Parathyroid adenoma (tissue), 2 donors: ENCODE measurements around the gene MAP2K5.

Experiments
- H2AFZ ChIP-seq: fragments of 300-600 bp; sonication (generic); one replicate; pipeline ENCODE4 v1.7.0; 2017; ENCODE audit warnings: antibody characterized with exemption, mild to moderate bottlenecking
- H3K27ac ChIP-seq: fragments of 300-600 bp; sonication (generic); one replicate; pipeline ENCODE4 v1.7.0; 2017
- H3K27me3 ChIP-seq: fragments of 300-600 bp; sonication (generic); one replicate; pipeline ENCODE4 v1.7.0; 2017; ENCODE audit warnings: low read length; ENCODE audit not compliant: control insufficient read depth, insufficient read depth
- H3K36me3 ChIP-seq: fragments of 300-600 bp; sonication (generic); one replicate; pipeline ENCODE4 v1.7.0; 2017; ENCODE audit warnings: low read length; ENCODE audit not compliant: control insufficient read depth, insufficient read depth
- H3K4me1 ChIP-seq: fragments of 300-600 bp; sonication (generic); one replicate; pipeline ENCODE4 v1.7.0; 2017; ENCODE audit warnings: control low read depth
- H3K4me2 ChIP-seq: fragments of 300-600 bp; sonication (generic); one replicate; pipeline ENCODE4 v1.7.0; 2017; ENCODE audit warnings: low read length
- H3K4me3 ChIP-seq: fragments of 300-600 bp; sonication (generic); one replicate; pipeline ENCODE4 v1.7.0; 2017; ENCODE audit warnings: low read depth, low read length
- H3K79me2 ChIP-seq: fragments of 300-600 bp; sonication (generic); one replicate; pipeline ENCODE4 v1.7.0; 2017; ENCODE audit warnings: control low read depth
- H3K9ac ChIP-seq: fragments of 300-600 bp; sonication (generic); one replicate; pipeline ENCODE4 v1.7.0; 2017; ENCODE audit warnings: mild to moderate bottlenecking
- H3K9me3 ChIP-seq: fragments of 300-600 bp; sonication (generic); one replicate; pipeline ENCODE4 v1.7.0; 2017; ENCODE audit warnings: low read length; ENCODE audit not compliant: control insufficient read depth
- TF ChIP-seq, protein P1 (sequence below): fragments of 300-600 bp; sonication (generic); IDR thresholded peaks from one replicate; pipeline ENCODE4 v1.7.0; 2017; ENCODE audit warnings: antibody characterized with exemption, mild to moderate bottlenecking
- donor health status: primary hyperparathyroidism.

The MAP2K5 gene

DNA sequence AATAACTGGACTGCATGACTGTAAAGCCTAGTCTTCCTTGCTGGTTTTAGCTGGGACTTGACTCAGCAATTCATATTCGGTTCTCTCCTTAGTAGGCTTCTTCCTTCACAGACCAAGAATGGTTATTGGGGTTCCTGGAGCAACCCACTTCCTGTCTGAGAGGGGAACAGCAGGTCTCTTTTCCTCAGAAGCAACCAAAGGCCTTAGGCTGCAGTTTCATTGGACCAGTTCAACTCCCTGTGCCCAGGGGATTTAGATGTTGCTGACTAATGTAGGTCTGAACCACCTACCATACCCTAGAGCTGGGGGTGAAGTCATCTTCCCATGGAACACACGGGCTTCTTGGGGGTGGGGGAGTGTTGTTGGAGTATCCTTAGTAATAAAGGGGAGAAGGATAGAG is 198.8 kb downstream of the MAP2K5 start:
- Histone ChIP-seq H3K27ac (no peak overlapping the region), H3K4me1 (no peaks in the 10 kb centered on the region), H3K9ac (no peak overlapping the region), H3K9me3 (no peaks in the 10 kb centered on the region), H3K4me3 (no peak overlapping the region), H3K79me2 (no peaks in the 10 kb centered on the region), H3K27me3 (no peaks in the 10 kb centered on the region), H2AFZ (no peak overlapping the region), H3K4me2 (no peak overlapping the region), H3K36me3 (no peaks in the 10 kb centered on the region)
- TF ChIP-seq, protein P1, sequence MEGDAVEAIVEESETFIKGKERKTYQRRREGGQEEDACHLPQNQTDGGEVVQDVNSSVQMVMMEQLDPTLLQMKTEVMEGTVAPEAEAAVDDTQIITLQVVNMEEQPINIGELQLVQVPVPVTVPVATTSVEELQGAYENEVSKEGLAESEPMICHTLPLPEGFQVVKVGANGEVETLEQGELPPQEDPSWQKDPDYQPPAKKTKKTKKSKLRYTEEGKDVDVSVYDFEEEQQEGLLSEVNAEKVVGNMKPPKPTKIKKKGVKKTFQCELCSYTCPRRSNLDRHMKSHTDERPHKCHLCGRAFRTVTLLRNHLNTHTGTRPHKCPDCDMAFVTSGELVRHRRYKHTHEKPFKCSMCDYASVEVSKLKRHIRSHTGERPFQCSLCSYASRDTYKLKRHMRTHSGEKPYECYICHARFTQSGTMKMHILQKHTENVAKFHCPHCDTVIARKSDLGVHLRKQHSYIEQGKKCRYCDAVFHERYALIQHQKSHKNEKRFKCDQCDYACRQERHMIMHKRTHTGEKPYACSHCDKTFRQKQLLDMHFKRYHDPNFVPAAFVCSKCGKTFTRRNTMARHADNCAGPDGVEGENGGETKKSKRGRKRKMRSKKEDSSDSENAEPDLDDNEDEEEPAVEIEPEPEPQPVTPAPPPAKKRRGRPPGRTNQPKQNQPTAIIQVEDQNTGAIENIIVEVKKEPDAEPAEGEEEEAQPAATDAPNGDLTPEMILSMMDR, result no peak

DNA sequence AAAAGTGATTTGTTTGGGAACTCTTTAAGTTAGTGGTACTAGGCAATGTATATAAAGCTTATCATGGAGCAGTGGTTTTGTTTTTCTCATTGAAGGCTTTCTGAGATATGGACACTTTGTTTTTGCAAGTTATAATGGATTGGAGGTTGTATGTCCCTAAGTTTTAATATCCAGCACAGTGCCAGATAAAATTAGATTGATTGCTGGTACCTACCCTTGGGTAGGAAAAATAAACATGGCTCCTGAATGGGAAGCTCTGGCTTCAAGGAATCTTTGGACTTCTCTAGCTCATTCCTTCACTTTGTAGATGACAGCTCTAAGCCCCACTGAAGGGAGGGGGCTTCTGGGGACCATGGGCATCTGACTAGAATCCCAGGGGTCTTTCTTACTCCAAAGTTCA is 201.1 kb downstream of the MAP2K5 start:
- Histone ChIP-seq H3K27me3 (no peaks in the 10 kb centered on the region), H3K9ac (no peak overlapping the region), H3K9me3 (no peaks in the 10 kb centered on the region), H3K4me1 (no peaks in the 10 kb centered on the region), H2AFZ (no peak overlapping the region), H3K27ac (no peak overlapping the region), H3K36me3 (no peaks in the 10 kb centered on the region), H3K4me2 (no peak overlapping the region), H3K4me3 (no peak overlapping the region), H3K79me2 (no peaks in the 10 kb centered on the region)
- TF ChIP-seq, protein P1, result no peak

DNA sequence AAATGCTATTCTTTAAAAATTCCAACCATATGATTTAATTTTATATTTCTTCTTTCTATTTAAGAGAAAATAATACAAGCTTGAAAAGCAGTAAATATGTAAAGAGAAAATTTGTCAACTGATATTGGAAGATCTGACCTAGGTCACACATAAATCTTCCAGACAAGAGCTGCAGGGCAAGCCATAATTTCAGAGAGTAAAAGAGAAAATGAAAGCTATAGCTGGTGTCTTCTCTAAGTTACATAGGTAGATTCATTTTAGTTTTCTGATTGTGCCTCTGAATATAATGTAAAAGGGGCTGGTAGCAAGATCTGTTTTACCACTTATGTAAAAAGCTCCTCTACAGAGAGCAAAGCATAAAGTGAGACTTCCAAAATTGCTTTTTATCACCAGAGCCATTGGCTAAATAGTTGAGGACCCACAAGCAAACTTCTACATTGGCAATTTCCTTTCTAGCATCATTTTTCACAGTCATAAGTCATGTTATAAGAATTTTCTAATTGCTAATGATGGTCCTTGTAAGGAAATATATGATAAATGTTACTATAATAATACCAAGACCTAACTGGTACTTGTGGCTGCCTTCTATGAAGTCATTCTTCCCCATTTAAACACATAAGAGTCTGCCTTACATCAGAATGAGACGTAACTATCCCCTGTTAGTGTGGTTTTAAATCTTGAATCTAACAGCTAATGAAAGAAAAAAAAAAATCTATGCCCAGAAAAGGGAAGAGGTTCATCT is 202.0 kb downstream of the MAP2K5 start:
- no peaks in the 10 kb centered on the region for H3K27me3 ChIP-seq
- TF ChIP-seq, protein P1, result no peak

DNA sequence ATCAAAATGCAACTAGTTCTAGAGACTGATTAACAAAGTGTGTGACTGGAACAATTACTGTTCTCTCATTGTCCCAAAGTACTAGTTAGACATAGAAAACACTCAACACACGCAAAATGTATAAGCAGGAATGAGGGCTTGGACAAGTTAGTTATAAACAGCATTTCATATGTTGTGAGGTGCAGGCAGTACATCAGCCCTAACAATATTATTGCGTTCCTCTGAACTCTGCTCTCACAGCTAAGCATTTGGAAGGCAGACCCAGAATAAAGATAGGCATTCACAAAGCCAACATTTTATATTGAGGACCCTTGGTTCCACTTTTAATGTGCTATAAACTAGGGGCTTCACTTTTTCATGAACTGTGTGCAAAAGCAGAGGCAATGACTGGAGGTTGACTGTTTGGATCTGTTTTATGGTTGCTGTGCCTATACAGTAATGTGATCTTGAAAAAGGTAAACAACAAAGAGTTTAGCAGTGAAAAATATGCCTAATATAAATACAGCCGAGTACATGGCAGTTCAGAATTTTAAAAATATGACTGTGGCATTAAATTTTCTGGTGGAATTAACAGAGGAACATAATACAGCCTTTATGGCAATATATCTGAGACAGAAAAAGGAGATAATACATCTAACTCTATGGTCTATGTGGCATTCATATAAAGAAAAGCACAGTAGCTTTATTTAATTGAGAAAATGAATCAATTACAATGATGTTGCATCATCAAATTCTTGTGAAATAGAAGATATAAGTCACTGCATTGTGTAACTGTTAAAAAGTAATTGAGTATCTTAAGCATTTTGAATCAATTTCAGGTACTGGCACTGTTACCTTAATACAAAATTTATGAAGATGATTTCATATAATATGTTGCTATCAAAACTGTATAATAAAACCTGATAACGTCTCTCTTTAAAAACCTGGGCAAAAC is 202.8 kb downstream of the MAP2K5 start:
- Histone ChIP-seq H3K36me3 (no peaks in the 10 kb centered on the region), H3K27ac (no peak overlapping the region), H3K27me3 (no peaks in the 10 kb centered on the region), H3K4me3 (no peak overlapping the region), H3K4me1 (no peaks in the 10 kb centered on the region), H3K79me2 (no peaks in the 10 kb centered on the region), H2AFZ (no peak overlapping the region), H3K4me2 (no peak overlapping the region), H3K9me3 (no peaks in the 10 kb centered on the region), H3K9ac (no peak overlapping the region)
- TF ChIP-seq, protein P1, result no peak

More for the DNA sequence above, 202.0 kb downstream of the MAP2K5 start:
- no peaks in the 10 kb centered on the region for H3K36me3 ChIP-seq
- H2AFZ ChIP-seq, result no peak overlapping the region
- no peak overlapping the region for H3K4me3 ChIP-seq
- no peak overlapping the region for H3K27ac ChIP-seq
- H3K79me2 ChIP-seq, result no peaks in the 10 kb centered on the region
- H3K9ac ChIP-seq, result no peak overlapping the region
- H3K9me3 ChIP-seq, result no peaks in the 10 kb centered on the region
- H3K4me2 ChIP-seq, result no peak overlapping the region
- H3K4me1 ChIP-seq, result no peaks in the 10 kb centered on the region
